Testis (tissue), 3 donors: ENCODE measurements around the gene FTSJ3. TPM values are rescaled to one million over a fixed set of nuclear protein-coding genes. Genes with fewer than 3 reads are reported as not detected.

Experiments used
- DNase-seq: peaks from one replicate; pipeline ENCODE4 v3.0.0-alpha.2; 2019
- H3K27ac ChIP-seq, 2 donors: fragments of 200-600 bp; sonication (generic); one replicate each; pipeline ENCODE4 v1.5.1; 2019
- H3K27me3 ChIP-seq: fragments of 200-600 bp; sonication (generic); one replicate; pipeline ENCODE4 v1.5.1; 2019
- H3K36me3 ChIP-seq: fragments of 200-600 bp; sonication (generic); one replicate; pipeline ENCODE4 v1.5.1; 2017; ENCODE audit warnings: low read depth; ENCODE audit errors: missing control alignments
- H3K4me1 ChIP-seq: fragments of 200-600 bp; sonication (generic); one replicate; pipeline ENCODE4 v1.5.1; 2019
- H3K4me3 ChIP-seq, 2 donors: fragments of 200-600 bp; sonication (generic); one replicate each; pipeline ENCODE4 v1.5.1; 2017 to 2019
- H3K9me3 ChIP-seq: fragments of 200-600 bp; sonication (generic); one replicate; pipeline ENCODE4 v1.5.1; 2017
- POLR2A ChIP-seq: fragments of 450-650 bp; IDR thresholded peaks from one replicate; pipeline ENCODE4 v1.6.1; 2017; ENCODE audit warnings: antibody characterized with exemption, mild to moderate bottlenecking, moderate library complexity
- WGBS, 2 donors: methylation state at CpG; one replicate each; pipeline ENCODE4 v1.1.5; 2018; 5-methylcytosine and 5-hydroxymethylcytosine counted together
- intact Hi-C: fragments of 100-400 bp; cut with DNase I; formaldehyde crosslinking; loops from one replicate; pipeline ENCODE4 v1.15.1; 2023; ENCODE audit warnings: low total_unique reads
- polyA plus RNA-seq: library from polyadenylated mRNA; stranded (reverse); fragments of 350-450 nt; fragmentation: Illumina TruSeq; extraction: RNeasy Lipid Tissue Mini Kit (QIAGEN cat#74804); gene quantifications from one replicate; pipeline ENCODE4 v1.2.3, GENCODE V29; 2014; ENCODE audit warnings: low read depth, low replicate concordance; ENCODE audit not compliant: insufficient read depth
- total RNA-seq, 2 donors: library from RNA; depleted of rRNA; stranded (reverse); fragments of >200 nt; gene quantifications; one replicate each; pipeline ENCODE4 v1.2.3, GENCODE V29; 2016
- TF ChIP-seq, protein P1 (sequence below), 3 experiments: fragments of 450-650 bp in 2 of 3; fragments of 200-600 bp in 1 of 3; sonication (generic) in 1 of 3; IDR thresholded peaks; one replicate each; pipeline ENCODE4 v1.5.1; 2016 to 2019; ENCODE audit warnings: antibody characterized with exemption in 3 of 3, mild to moderate bottlenecking in 2 of 3, moderate library complexity in 1 of 3

The FTSJ3 gene
- total and polyA plus RNA-seq, 3 donors from 2014 or later = 39.9 to 59.7 (median 47.2) TPM

DNA sequence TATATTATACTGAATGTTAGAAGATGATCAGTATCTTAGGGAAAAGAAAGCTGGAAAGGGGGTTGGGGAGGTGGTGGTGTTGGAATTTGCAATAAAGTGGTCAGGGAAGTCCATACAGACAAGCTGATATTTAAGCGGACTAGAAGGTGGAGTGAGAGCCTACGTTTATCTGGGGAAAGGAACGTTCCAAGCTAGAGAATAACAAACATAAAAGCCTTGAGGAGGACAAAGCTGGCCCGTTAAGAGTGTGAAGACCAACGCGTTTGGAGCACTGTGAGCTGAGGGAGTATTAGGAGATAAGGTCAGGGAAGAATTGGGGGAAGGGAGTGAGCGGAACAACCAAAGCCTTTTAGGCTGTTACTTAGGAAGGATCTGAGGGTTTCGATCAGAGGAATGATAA is 52.0 kb downstream of the FTSJ3 start:
- no peaks in the 10 kb centered on the region for H3K36me3 ChIP-seq
- intact Hi-C loops = loop anchor here (10.0 kb wide), 1 partner anchor 49 kb away; the partner anchor contains the start of genes FTSJ3 and PSMC5
- H3K27me3 ChIP-seq = no peaks in the 10 kb centered on the region
- peak; percentile 45 for DNase-seq
- TF ChIP-seq, protein P1, sequence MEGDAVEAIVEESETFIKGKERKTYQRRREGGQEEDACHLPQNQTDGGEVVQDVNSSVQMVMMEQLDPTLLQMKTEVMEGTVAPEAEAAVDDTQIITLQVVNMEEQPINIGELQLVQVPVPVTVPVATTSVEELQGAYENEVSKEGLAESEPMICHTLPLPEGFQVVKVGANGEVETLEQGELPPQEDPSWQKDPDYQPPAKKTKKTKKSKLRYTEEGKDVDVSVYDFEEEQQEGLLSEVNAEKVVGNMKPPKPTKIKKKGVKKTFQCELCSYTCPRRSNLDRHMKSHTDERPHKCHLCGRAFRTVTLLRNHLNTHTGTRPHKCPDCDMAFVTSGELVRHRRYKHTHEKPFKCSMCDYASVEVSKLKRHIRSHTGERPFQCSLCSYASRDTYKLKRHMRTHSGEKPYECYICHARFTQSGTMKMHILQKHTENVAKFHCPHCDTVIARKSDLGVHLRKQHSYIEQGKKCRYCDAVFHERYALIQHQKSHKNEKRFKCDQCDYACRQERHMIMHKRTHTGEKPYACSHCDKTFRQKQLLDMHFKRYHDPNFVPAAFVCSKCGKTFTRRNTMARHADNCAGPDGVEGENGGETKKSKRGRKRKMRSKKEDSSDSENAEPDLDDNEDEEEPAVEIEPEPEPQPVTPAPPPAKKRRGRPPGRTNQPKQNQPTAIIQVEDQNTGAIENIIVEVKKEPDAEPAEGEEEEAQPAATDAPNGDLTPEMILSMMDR (IDR thresholded peaks at IDR 0.05) = no peak
- TF ChIP-seq POLR2A = no peak
- peak overlapping the region in 1 of 2 donors; percentile 99 for H3K27ac ChIP-seq
- WGBS, 2 donors = 6 to 12% methylated on average over 8 of the region's 8 CpGs
- H3K4me1 ChIP-seq = peaks cover 19% of the 10 kb centered on the region
- no peaks in the 10 kb centered on the region for H3K9me3 ChIP-seq
- peak overlapping the region; percentile 78 to 99 for H3K4me3 ChIP-seq

GRCh38 chr17:63774969-63775265 is 52.5 kb downstream of the FTSJ3 start:
- H3K4me1 ChIP-seq = peaks cover 19% of the 10 kb centered on the region
- no peak for TF ChIP-seq POLR2A
- TF ChIP-seq, protein P1 (IDR thresholded peaks at IDR 0.05) = no peak

GRCh38 chr17:63774141-63774968 is 53.1 kb downstream of the FTSJ3 start, which contains the start of gene DDX42:
Gene DDX42, plus strand, starts transcription at chr17:63774170. Its CDS starts 12,880 bp downstream, at chr17:63787050.
- DNase-seq = peak; percentile 48
- Histone ChIP-seq H3K36me3 (no peaks in the 10 kb centered on the region), H3K4me1 (peaks cover 19% of the 10 kb centered on the region), H3K4me3 (peak within 1 kb of the TSS; percentile 78 to 99), H3K9me3 (no peaks in the 10 kb centered on the region), H3K27ac (peak within 1 kb of the TSS; percentile 97 to 99), H3K27me3 (no peaks in the 10 kb centered on the region)
- 0% methylated on average over 11 to 36 of the region's 67 CpGs for whole genome bisulfite sequencing, 2 donors
- TF ChIP-seq, protein P1 (IDR thresholded peaks at IDR 0.05) = no peak
- TF ChIP-seq POLR2A = no peak
- intact Hi-C loops = loop anchor here (10.0 kb wide), 1 partner anchor 50 kb away; the partner anchor contains the start of genes FTSJ3 and PSMC5

More at GRCh38 chr17:63774969-63775265, 52.5 kb downstream of the FTSJ3 start:
- Histone ChIP-seq H3K27ac (peak overlapping the region; percentile 97 to 99), H3K4me3 (peak overlapping the region; percentile 78 to 99), H3K27me3 (no peaks in the 10 kb centered on the region), H3K36me3 (no peaks in the 10 kb centered on the region), H3K9me3 (no peaks in the 10 kb centered on the region)
- no peak for DNase-seq
- 0 to 1% methylated on average over 4 of the region's 4 CpGs for WGBS, 2 donors
- intact Hi-C loops = loop anchor here (10.0 kb wide), 1 partner anchor 50 kb away; the partner anchor contains the start of genes FTSJ3 and PSMC5

DNA sequence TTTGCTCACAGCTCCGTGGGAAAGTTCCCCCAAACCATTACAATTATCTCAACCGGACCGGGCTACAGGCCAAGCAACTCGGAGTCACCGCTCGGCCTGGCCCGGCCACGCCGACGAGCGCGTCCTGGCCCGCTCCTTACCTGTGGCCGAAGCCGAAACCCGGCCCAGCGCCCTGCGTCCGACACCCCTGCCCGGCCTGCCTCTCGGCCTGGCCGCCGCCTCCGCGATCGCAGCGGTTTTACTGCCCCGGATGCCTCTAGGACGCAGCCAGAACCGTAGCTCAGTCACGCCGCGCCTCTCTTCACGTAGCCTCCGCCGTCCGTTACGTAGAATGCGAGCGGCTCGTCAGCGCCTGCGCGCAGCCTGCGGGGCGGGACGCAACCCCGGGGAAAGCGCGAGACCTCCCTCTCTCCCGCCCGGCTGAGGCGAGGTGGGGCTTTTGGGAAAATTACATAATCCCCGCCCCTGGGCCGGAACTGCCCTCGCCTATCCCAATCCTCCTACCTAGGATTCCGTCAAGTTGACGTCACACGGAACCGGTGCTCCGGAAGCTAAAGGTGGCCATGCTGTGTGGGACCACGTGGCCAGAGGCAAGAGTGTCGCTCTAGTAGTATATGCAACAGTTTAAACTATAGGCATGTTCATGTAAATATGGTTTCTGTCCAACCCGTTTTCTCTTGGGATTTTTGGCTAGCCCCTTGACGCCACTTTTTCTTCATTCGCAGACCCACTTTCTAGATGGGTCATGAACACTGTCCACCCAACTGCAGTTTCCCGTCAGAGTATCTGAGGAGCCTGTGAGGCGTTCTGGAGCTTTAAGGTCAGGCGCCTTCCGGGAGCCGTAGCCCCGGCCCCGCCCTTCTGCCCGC is 54.0 kb downstream of the FTSJ3 start, which contains the start of gene CCDC47:
Gene CCDC47, minus strand, starts transcription at position 326 of the 869 bp plus-strand sequence. CDS start 7,422 bp downstream, outside the sequence.
- 0% methylated on average over 66 to 72 of the region's 74 CpGs for WGBS, 2 donors
- Histone ChIP-seq H3K27me3 (no peaks in the 10 kb centered on the region), H3K4me1 (peaks cover 19% of the 10 kb centered on the region), H3K27ac (peak within 1 kb of the TSS; percentile 97 to 99), H3K4me3 (peak within 1 kb of the TSS; percentile 78 to 99), H3K9me3 (no peaks in the 10 kb centered on the region), H3K36me3 (no peaks in the 10 kb centered on the region)
- DNase-seq = peak; percentile 99
- intact Hi-C loops = loop anchor here (10.0 kb wide), 1 partner anchor 51 kb away; the partner anchor contains the start of genes FTSJ3 and PSMC5
- TF ChIP-seq, protein P1 (IDR thresholded peaks at IDR 0.05) = no peak
- TF ChIP-seq POLR2A = peak; percentile 89
